MCF 10A (cell line): ENCODE measurements around the gene MT1A. TPM values are rescaled to one million over a fixed set of nuclear protein-coding genes. Genes with fewer than 3 reads are reported as not detected.

Source experiments
- BruUV-seq: library from RNA; stranded (reverse); fragments of 400-500 nt; replicated peaks from 2 replicates; lab custom pipeline; 2021; lab: Mats Ljungman, UMichigan
- CTCF ChIA-PET: fragments of 300-600 bp; sonication (Branson Sonifier 250); formaldehyde crosslinking; extraction: SDS; loops from one replicate; lab custom pipeline; 2021; ENCODE audit warnings: antibody characterized with exemption, inconsistent platforms; lab: Yijun Ruan, JAX
- POLR2A ChIA-PET: fragments of 300-600, 350-650 bp; sonication (Branson Sonifier 250); formaldehyde crosslinking; extraction: SDS; loops from one replicate; lab custom pipeline; 2020; ENCODE audit warnings: antibody characterized with exemption, inconsistent platforms; lab: Yijun Ruan, JAX
- DNase-seq: peaks from one replicate; pipeline ENCODE4 v3.0.0-alpha.2; 2018; ENCODE audit not compliant: unreplicated experiment
- H3K27ac Mint-ChIP-seq: one replicate; pipeline ENCODE4 v1.8.0; 2022; ENCODE audit warnings: mild to moderate bottlenecking, low read depth, mixed read lengths; ENCODE audit not compliant: unreplicated experiment
- H3K27me3 Mint-ChIP-seq: one replicate; pipeline ENCODE4 v1.8.0; 2022; ENCODE audit warnings: mixed read lengths; ENCODE audit not compliant: insufficient read depth, unreplicated experiment
- H3K36me3 Mint-ChIP-seq: one replicate; pipeline ENCODE4 v1.8.0; 2022; ENCODE audit warnings: mild to moderate bottlenecking, moderate library complexity, mixed read lengths; ENCODE audit not compliant: insufficient read depth, unreplicated experiment
- H3K4me1 Mint-ChIP-seq: one replicate; pipeline ENCODE4 v1.8.0; 2022; ENCODE audit warnings: mixed read lengths; ENCODE audit not compliant: insufficient read depth, unreplicated experiment
- H3K4me3 Mint-ChIP-seq: one replicate; pipeline ENCODE4 v1.8.0; 2022; ENCODE audit warnings: mild to moderate bottlenecking, moderate library complexity, mixed read lengths; ENCODE audit not compliant: unreplicated experiment
- H3K9me3 Mint-ChIP-seq: one replicate; pipeline ENCODE4 v1.8.0; 2022; ENCODE audit warnings: mixed read lengths; ENCODE audit not compliant: unreplicated experiment
- intact Hi-C: fragments of 100-400 bp; cut with micrococcal nuclease; formaldehyde crosslinking; loops from 2 replicates; pipeline ENCODE4 v1.14.1; 2022
- total RNA-seq: library from RNA; stranded (reverse); gene quantifications from 2 replicates; pipeline ENCODE4 v1.2.3, GENCODE V29; 2022
- TF ChIP-seq, protein P1 (sequence below): fragments of 200-600 bp; IDR thresholded peaks from one replicate; pipeline ENCODE4 v1.8.0; 2022; ENCODE audit warnings: antibody characterized with exemption, mild to moderate bottlenecking; ENCODE audit not compliant: unreplicated experiment

The MT1A gene
- total RNA-seq, 1 experiment from 2014 or later = not detected

DNA sequence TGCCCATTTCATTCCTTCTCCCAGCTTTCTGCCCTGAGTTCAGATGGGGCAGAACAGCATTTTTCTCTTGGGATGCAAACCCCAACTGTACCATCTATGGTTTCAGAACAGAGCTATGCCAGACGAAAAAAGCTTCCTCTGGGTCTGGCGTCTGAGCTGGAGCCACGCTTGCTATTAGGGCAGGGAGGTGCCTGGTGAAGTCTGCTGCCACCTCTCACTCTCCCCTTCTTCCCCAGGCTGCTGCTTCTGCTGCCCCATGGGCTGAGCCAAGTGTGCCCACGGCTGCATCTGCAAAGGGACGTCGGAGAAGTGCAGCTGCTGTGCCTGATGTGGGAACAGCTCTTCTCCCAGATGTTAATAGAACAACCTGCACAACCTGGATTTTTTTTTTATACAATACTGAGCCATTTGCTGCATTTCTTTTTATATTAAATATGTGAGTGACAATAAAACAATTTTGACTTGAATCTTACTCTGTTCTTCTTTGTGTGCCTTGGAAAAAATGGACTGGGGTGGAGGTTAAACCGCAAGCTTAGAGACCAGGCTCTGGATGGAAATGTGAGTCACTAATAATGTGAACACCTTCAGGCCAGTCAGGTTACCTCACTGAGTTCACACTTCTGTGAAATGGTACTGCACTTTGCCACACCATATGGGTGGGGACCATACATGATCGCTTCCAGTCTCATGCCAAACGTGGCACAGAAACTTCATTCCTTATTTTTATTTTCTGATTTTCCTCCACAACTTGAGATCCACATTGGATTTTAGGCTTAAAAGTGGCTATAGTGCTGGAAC lies 1.7 kb upstream of the MT1A start:
- TF ChIP-seq, protein P1, sequence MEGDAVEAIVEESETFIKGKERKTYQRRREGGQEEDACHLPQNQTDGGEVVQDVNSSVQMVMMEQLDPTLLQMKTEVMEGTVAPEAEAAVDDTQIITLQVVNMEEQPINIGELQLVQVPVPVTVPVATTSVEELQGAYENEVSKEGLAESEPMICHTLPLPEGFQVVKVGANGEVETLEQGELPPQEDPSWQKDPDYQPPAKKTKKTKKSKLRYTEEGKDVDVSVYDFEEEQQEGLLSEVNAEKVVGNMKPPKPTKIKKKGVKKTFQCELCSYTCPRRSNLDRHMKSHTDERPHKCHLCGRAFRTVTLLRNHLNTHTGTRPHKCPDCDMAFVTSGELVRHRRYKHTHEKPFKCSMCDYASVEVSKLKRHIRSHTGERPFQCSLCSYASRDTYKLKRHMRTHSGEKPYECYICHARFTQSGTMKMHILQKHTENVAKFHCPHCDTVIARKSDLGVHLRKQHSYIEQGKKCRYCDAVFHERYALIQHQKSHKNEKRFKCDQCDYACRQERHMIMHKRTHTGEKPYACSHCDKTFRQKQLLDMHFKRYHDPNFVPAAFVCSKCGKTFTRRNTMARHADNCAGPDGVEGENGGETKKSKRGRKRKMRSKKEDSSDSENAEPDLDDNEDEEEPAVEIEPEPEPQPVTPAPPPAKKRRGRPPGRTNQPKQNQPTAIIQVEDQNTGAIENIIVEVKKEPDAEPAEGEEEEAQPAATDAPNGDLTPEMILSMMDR = no peak
- Mint-ChIP-seq H3K36me3 (no peaks in the 10 kb centered on the region), H3K4me3 (no peak overlapping the region), H3K27ac (no peak overlapping the region), H3K27me3 (no peaks in the 10 kb centered on the region), H3K4me1 (peaks cover 16% of the 10 kb centered on the region), H3K9me3 (no peaks in the 10 kb centered on the region)
- POLR2A ChIA-PET = interaction anchor here (0.7 to 2.1 kb wide), 10 partner anchors 8 to 45 kb away, joined by 3 to 11 read pairs (median 4); partner anchors contain the start of genes MT1E and MT1X
- CTCF ChIA-PET = interaction anchor here (1.6 kb wide), 1 partner anchor 32 kb away, joined by 7 read pairs; no protein-coding TSS in a partner anchor
- intact Hi-C loops = no loop called here
- no peak for DNase-seq
- no TSS peak for BruUV-seq

DNA sequence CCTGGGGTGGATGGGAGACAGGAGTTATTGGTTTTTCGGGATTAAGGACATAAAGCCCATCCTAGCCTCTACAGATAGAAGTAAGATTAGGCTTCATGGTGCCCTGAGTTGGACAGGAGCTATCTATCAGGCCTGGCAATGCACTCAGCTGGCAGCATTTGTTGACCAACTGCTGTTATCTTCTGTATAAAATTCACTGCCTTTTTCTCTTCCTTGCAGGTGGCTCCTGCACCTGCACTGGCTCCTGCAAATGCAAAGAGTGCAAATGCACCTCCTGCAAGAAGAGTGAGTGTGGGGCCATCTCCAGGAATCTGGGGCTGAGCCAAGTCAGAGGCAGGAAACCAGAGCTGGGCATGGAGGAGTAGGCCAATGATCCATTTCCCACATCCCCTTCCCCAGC lies 579 bp downstream of the MT1A start:
- Mint-ChIP-seq H3K4me3 (no peak overlapping the region), H3K27ac (no peak overlapping the region)
- intact Hi-C loops = no loop called here

DNA sequence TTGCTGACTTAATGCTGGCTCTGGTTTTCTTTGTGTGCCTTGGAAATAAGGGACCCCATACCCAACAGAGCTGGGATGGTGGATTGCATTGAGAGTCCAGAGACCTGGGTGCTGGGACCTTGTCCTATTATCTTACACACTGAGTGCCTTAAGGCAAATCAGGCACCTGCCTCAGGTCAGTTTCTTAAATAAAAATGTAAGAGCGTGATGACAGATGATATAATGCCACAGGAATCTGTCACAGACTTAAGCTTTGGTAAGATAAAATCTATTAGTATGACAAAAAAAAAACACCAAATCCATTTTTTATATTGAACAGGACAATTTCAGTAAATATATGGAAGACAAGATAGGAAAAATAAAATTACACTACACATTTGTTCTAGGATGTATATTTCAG lies 1.6 kb downstream of the MT1A start:
- no TSS peak for BruUV-seq
- Mint-ChIP-seq H3K36me3 (no peaks in the 10 kb centered on the region), H3K27ac (peak overlapping the region; percentile 23), H3K27me3 (no peaks in the 10 kb centered on the region), H3K4me3 (no peak overlapping the region), H3K9me3 (no peaks in the 10 kb centered on the region), H3K4me1 (peaks cover 12% of the 10 kb centered on the region)
- ChIA-PET POLR2A (interaction anchor here (1.0 to 2.5 kb wide), 5 partner anchors 9 to 43 kb away, joined by 3 to 14 read pairs (median 5); partner anchors contain the start of genes MT1E and MT1X), CTCF (interaction anchor here (0.6 to 2.1 kb wide), 3 partner anchors 29 to 62 kb away, joined by 3 to 7 read pairs (median 3); no protein-coding TSS in a partner anchor)
- no peak for DNase-seq
- TF ChIP-seq, protein P1 = no peak
- intact Hi-C loops = loop anchor here (5.0 kb wide), 2 partner anchors 33 to 128 kb away; partner anchors contain the start of gene MT2A

More for the DNA sequence above, 579 bp downstream of the MT1A start:
- BruUV-seq = no TSS peak
- ChIA-PET POLR2A (interaction anchor here (1.0 to 2.1 kb wide), 3 partner anchors 11 to 44 kb away, joined by 3 to 6 read pairs (median 4); partner anchors contain the start of genes MT1X and MT2A), CTCF (interaction anchor here (2.1 kb wide), 1 partner anchor 63 kb away, joined by 7 read pairs; no protein-coding TSS in a partner anchor)
- Mint-ChIP-seq H3K36me3 (no peaks in the 10 kb centered on the region), H3K4me1 (peaks cover 13% of the 10 kb centered on the region), H3K27me3 (no peaks in the 10 kb centered on the region), H3K9me3 (no peaks in the 10 kb centered on the region)
- DNase-seq = no peak
- TF ChIP-seq, protein P1 = no peak

DNA sequence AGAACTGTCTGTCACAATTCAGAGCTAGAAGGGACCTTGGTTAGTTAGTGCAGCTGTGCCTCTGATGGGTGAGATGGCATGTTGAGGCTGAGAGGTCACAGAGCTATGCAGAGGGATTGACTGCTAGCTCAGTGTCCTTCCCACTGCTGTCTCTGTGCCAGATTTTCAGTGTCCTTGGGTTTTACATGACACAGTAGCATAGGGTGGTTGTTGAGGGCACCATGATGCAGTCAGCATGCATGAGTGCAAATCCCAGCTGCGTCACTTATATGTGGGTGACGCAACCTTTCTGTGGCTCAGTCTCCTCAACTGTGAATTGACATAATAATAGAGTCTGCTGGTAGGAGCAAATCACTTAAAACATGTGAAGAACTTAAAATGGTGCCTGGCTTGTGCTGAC lies 2.7 kb downstream of the MT1A start:
- Mint-ChIP-seq H3K27me3 (no peaks in the 10 kb centered on the region), H3K9me3 (no peaks in the 10 kb centered on the region), H3K4me3 (no peak overlapping the region), H3K36me3 (no peaks in the 10 kb centered on the region), H3K4me1 (peaks cover 12% of the 10 kb centered on the region), H3K27ac (no peak overlapping the region)
- no TSS peak for BruUV-seq
- ChIA-PET POLR2A (interaction anchor here (0.6 to 2.5 kb wide), 6 partner anchors 8 to 123 kb away, joined by 3 to 14 read pairs (median 6); partner anchors contain the start of genes MT1E and MT1X), CTCF (interaction anchor here (0.6 to 1.0 kb wide), 2 partner anchors 15 to 39 kb away, joined by 3 read pairs; no protein-coding TSS in a partner anchor)
- TF ChIP-seq, protein P1 = no peak
- DNase-seq = no peak
- intact Hi-C loops = loop anchor here (5.0 kb wide), 2 partner anchors 34 to 129 kb away; partner anchors contain the start of gene MT2A
